Measurements from ENCODE around the gene KDM1A.

The KDM1A gene

DNA sequence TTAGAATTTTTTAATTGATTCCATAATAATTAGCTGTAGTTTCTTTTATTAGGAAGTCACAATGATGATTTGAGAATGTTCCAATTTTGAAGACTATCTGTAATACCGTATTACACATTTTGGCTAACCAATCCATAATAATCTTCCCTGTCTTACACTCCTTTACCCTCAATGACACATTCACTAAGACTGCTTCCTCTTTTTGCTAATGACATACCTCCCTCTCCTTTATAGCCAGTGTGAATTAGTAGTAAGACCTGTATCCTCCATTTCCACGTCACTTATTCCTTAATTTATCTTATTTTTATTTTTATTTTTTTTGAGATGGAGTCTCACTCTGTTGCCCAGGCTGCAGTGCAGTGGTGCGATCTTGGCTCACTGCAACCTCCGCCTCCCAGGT, 10.1 kb downstream of the KDM1A start:
- peak overlapping the region; percentile 36 for H3K4me2 ChIP-seq (ENCODE audit: low read depth, low read length, poor library complexity, severe bottlenecking)
- no peaks in the 10 kb centered on the region for H3K9me2 ChIP-seq (replicated peaks; ENCODE audit: low read depth, low read length)
- H3K36me3 ChIP-seq (ENCODE audit: insufficient read depth, low read length): peaks cover 15% of the 10 kb centered on the region
- H3K27me3 ChIP-seq (ENCODE audit: insufficient read depth, low read length, poor library complexity, severe bottlenecking): no peaks in the 10 kb centered on the region
- H3K4me1 ChIP-seq (ENCODE audit: insufficient read depth, low read length, poor library complexity, severe bottlenecking): peaks cover 47% of the 10 kb centered on the region
- H3F3A ChIP-seq (ENCODE audit: low read depth): 0 out of 2 replicates have a peak, but pooled peaks cover 3% of the 10 kb centered on the region
- no peak overlapping the region for H3K4me3 ChIP-seq (ENCODE audit: low read length, poor library complexity, severe bottlenecking)
- peaks cover 100% of the 10 kb centered on the region for H3K79me2 ChIP-seq (ENCODE audit: insufficient read depth, low read length)
- TF ChIP-seq EZH2phosphoT487 (IDR thresholded peaks at IDR 0.05; ENCODE audit: borderline replicate concordance): no peak
- TF ChIP-seq, protein P1, sequence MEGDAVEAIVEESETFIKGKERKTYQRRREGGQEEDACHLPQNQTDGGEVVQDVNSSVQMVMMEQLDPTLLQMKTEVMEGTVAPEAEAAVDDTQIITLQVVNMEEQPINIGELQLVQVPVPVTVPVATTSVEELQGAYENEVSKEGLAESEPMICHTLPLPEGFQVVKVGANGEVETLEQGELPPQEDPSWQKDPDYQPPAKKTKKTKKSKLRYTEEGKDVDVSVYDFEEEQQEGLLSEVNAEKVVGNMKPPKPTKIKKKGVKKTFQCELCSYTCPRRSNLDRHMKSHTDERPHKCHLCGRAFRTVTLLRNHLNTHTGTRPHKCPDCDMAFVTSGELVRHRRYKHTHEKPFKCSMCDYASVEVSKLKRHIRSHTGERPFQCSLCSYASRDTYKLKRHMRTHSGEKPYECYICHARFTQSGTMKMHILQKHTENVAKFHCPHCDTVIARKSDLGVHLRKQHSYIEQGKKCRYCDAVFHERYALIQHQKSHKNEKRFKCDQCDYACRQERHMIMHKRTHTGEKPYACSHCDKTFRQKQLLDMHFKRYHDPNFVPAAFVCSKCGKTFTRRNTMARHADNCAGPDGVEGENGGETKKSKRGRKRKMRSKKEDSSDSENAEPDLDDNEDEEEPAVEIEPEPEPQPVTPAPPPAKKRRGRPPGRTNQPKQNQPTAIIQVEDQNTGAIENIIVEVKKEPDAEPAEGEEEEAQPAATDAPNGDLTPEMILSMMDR (conservative IDR thresholded peaks at IDR 0.05; ENCODE audit: low read length): no peak
- no peak overlapping the region for H3K9ac ChIP-seq (ENCODE audit: low read depth, low read length, poor library complexity, severe bottlenecking)
- no peak overlapping the region for H2AFZ ChIP-seq (ENCODE audit: low read length)
- no peaks in the 10 kb centered on the region for H3K9me3 ChIP-seq (ENCODE audit: insufficient read depth, low read depth, low read length)
- H4K20me1 ChIP-seq (ENCODE audit: insufficient read depth, low read length, poor library complexity, severe bottlenecking): peaks cover 97% of the 10 kb centered on the region

GRCh38 chr1:23035823-23036452, 16.7 kb downstream of the KDM1A start:
- H3F3A ChIP-seq (ENCODE audit: low read depth): no peaks in the 10 kb centered on the region
- no peaks in the 10 kb centered on the region for H3K27me3 ChIP-seq (ENCODE audit: insufficient read depth, low read length, poor library complexity, severe bottlenecking)
- H3K9me2 ChIP-seq (replicated peaks; ENCODE audit: low read depth, low read length): no peaks in the 10 kb centered on the region
- H3K4me3 ChIP-seq (ENCODE audit: low read length, poor library complexity, severe bottlenecking): no peak overlapping the region
- no peak overlapping the region for H2AFZ ChIP-seq (ENCODE audit: low read length)
- peaks cover 96% of the 10 kb centered on the region for H4K20me1 ChIP-seq (ENCODE audit: insufficient read depth, low read length, poor library complexity, severe bottlenecking)
- TF ChIP-seq EZH2phosphoT487 (IDR thresholded peaks at IDR 0.05; ENCODE audit: borderline replicate concordance): no peak
- TF ChIP-seq, protein P1 (conservative IDR thresholded peaks at IDR 0.05; ENCODE audit: low read length): no peak
- H3K4me1 ChIP-seq (ENCODE audit: insufficient read depth, low read length, poor library complexity, severe bottlenecking): peaks cover 10% of the 10 kb centered on the region
- H3K9ac ChIP-seq (ENCODE audit: low read depth, low read length, poor library complexity, severe bottlenecking): no peak overlapping the region
- peaks cover 100% of the 10 kb centered on the region for H3K79me2 ChIP-seq (ENCODE audit: insufficient read depth, low read length)
- peaks cover 40% of the 10 kb centered on the region for H3K36me3 ChIP-seq (ENCODE audit: insufficient read depth, low read length)
- no peak overlapping the region for H3K4me2 ChIP-seq (ENCODE audit: low read depth, low read length, poor library complexity, severe bottlenecking)
- no peaks in the 10 kb centered on the region for H3K9me3 ChIP-seq (ENCODE audit: insufficient read depth, low read depth, low read length)

DNA sequence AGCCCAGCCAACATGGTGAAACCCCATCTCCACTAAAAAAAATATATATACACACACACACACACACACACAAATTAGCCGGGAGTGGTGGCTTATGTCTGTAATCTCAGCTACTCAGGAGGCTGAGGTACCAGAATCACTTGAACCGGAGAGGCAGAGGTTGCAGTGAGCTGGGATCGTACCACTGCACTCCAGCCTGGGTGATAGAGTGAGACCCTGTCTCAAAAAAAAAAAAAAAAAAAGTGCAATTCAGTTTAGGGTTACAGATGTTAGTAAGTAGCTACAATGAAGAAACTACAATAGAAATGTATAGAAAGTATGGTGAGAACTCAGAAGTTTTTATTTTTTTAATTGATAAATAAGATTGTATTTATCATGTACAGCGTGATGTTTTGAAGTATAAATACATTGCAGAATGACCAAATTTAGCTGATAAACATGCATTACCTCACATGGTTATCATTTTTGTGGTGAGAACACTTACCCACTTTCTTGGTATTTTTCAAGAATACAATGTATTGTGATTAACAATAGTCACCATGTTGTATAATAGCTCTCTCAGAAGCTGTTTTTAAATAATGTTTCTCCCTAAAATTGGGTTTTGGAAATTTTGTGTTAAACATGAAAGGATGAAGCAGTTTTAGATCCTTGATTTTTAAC, 17.9 kb downstream of the KDM1A start:
- Histone ChIP-seq H3K79me2 (ENCODE audit: insufficient read depth, low read length) (peaks cover 100% of the 10 kb centered on the region), H3K9ac (ENCODE audit: low read depth, low read length, poor library complexity, severe bottlenecking) (no peak overlapping the region), H3K27me3 (ENCODE audit: insufficient read depth, low read length, poor library complexity, severe bottlenecking) (no peaks in the 10 kb centered on the region), H3K36me3 (ENCODE audit: insufficient read depth, low read length) (peaks cover 33% of the 10 kb centered on the region), H3K4me2 (ENCODE audit: low read depth, low read length, poor library complexity, severe bottlenecking) (no peak overlapping the region), H3K9me2 (replicated peaks; ENCODE audit: low read depth, low read length) (no peaks in the 10 kb centered on the region), H3K9me3 (ENCODE audit: insufficient read depth, low read depth, low read length) (no peaks in the 10 kb centered on the region), H3F3A (ENCODE audit: low read depth) (no peaks in the 10 kb centered on the region), H3K4me3 (ENCODE audit: low read length, poor library complexity, severe bottlenecking) (no peak overlapping the region), H3K4me1 (ENCODE audit: insufficient read depth, low read length, poor library complexity, severe bottlenecking) (peaks cover 2% of the 10 kb centered on the region), H2AFZ (ENCODE audit: low read length) (no peak overlapping the region), H4K20me1 (ENCODE audit: insufficient read depth, low read length, poor library complexity, severe bottlenecking) (peaks cover 92% of the 10 kb centered on the region)
- TF ChIP-seq EZH2phosphoT487 (IDR thresholded peaks at IDR 0.05; ENCODE audit: borderline replicate concordance): no peak
- TF ChIP-seq, protein P1 (conservative IDR thresholded peaks at IDR 0.05; ENCODE audit: low read length): no peak
